Body of pancreas (tissue), 4 donors: ENCODE results near the gene PPP1R13L.

Source experiments
- CTCF ChIP-seq, 7 experiments: fragments of 450-650 bp in 4 of 7; fragments of 200-600 bp in 3 of 7; sonication (generic) in 3 of 7; IDR thresholded peaks; one replicate each; pipeline ENCODE4 v1.5.1; 2016 to 2019; ENCODE audit warnings: antibody characterized with exemption in 7 of 7
- POLR2A ChIP-seq, 3 donors: fragments of 450-650 bp; IDR thresholded peaks; one replicate each; pipeline ENCODE4 v1.6.1; 2016; ENCODE audit warnings: antibody characterized with exemption in 3 of 3, mild to moderate bottlenecking in 2 of 3

- no peak for TF ChIP-seq POLR2A (IDR thresholded peaks at IDR 0.05)
- TF ChIP-seq CTCF (IDR thresholded peaks at IDR 0.05): no peak
Observed at GRCh38 chr19:45419895-45420294, 15.0 kb upstream of the PPP1R13L start.
